Hematopoietic multipotent progenitor cell treated with erythropoietin and hydrocortisone succinate and interleukin-3 and kit ligand, for 4 days (in vitro differentiated cells): Measurements from ENCODE around the gene FAM117A.

Source experiments
- DNase-seq: peaks from one replicate; pipeline ENCODE4 v3.0.0-alpha.2; 2015

The FAM117A gene, protein sequence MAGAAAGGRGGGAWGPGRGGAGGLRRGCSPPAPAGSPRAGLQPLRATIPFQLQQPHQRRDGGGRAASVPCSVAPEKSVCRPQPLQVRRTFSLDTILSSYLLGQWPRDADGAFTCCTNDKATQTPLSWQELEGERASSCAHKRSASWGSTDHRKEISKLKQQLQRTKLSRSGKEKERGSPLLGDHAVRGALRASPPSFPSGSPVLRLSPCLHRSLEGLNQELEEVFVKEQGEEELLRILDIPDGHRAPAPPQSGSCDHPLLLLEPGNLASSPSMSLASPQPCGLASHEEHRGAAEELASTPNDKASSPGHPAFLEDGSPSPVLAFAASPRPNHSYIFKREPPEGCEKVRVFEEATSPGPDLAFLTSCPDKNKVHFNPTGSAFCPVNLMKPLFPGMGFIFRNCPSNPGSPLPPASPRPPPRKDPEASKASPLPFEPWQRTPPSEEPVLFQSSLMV

DNA sequence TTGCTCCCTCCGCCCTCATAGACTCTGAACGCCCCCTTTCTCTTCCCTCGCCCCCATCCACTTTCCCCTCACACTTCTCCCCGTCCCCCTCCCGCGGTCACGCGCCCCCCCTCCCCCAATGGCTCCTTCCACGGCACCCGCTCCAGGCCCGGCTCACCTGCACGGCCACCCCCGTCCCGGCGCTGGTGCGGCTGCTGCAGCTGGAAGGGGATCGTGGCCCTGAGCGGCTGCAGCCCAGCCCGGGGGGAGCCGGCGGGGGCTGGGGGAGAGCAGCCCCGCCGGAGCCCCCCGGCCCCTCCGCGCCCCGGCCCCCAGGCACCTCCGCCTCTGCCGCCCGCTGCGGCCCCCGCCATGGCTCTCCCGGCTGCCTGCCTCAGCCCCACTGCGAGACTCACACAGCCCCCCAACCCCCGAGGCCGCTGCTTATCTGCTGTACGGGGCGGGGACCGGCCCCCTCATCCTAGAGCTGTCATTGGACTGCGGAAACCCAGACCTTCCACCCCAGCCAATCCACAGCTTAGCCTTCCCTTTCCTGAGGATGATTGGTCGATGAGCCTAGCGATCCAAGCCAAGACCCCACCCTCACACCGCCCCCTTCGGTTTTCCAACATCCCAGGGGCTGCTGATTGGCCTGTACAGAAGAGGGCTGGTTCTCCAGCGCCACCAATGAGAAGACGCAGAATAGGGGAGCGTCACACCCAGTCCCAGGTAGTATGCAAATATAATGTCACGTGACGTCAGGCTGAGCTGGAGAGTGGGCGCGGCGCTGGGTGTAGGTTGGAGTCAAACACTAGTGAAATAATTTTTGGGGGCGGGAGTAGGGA lies at the start of gene FAM117A:
Gene FAM117A (minus strand): TSS at position 397 of the 824 bp plus-strand sequence. CDS start 44 bp downstream, at position 353.
- DNase-seq = peak; percentile 100

- no peak for DNase-seq
These were observed 45.1 kb upstream of the FAM117A start for GRCh38 chr17:49809056-49809455.

- DNase-seq = no peak
These were observed 34.8 kb upstream of the FAM117A start for GRCh38 chr17:49798738-49799137.

- no peak for DNase-seq
These were observed 34.3 kb upstream of the FAM117A start for GRCh38 chr17:49798182-49798581.

DNA sequence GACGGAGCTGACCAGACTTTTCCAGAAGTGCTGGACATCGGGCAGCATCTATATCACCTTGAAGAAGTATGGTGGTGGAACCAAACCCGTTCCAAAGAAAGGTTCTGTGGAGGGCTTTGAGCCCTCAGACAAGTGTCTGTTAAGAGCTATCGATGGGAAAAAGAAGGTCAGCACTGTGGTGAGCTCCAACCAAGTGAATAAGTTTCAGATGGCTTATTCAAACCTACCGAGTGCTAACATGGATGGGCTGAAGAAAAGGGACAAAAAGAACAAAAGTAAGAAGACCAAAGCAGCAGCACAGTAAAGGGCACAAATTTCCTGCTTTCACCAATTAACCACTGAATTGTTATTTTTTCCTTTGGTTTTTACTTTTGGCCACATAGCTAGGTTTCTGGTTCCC lies 31.4 kb upstream of the FAM117A start:
- DNase-seq = no peak

DNA sequence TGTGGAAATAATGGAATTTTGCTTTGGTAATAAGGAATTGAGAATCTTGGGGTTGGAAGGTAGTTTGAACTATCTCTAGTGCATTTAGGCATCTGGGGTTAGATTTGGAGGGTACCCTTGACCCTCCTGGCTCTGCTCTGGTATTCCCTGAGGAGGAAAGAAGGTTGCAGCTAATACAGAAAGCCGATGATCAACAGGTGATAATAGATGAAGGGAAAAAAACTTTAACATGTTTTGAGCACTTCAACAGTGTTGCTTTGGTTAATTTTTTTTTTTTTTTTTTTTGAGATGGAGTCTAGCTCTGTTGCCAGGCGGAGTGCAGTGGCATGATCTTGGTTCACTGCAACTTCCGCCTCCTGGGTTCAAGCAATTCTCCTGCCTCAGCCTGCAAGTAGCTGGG lies 29.4 kb upstream of the FAM117A start:
- no peak for DNase-seq

GRCh38 chr17:49789243-49789578 lies 25.3 kb upstream of the FAM117A start:
- DNase-seq = no peak

DNA sequence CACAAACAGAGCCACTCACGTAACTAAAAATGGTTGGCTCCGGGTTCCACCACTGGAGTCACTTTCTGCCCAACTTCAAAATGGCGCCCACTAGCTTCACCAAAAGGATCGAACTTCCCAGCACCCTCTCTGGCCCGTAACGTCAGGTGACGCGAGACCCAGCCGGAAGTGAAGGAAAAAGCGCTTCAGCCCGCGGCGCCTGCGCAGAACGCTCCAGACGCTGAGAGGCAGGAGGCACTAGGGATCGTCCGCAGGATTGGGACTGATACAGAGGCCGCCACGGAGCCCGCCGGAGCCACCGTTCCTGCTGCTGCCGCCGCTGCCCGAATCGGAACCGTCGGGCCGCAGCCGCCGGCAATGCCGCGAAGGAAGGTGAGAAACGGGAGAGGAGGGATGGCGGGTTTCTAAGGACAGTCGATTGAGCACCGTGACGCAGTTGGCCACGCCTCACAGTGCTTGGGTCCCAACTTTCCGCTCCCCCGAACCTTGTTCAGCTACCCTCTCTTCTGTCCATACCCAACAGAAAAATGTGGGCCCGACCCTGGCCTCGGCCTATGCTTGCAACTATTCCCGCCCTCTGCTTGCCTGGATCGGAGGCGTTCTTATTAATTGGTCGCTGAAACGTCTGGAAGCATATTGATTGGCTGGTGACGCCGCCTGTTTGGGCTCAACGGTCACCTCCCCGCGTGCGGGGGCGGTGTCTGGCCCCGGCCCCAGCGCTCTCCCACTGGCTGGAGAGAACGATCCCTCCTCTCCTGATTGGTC lies 24.7 kb upstream of the FAM117A start, which contains the start of gene KAT7:
Gene KAT7 (plus strand): TSS at position 204 of the 765 bp plus-strand sequence. CDS start 154 bp downstream, at position 358.
- DNase-seq = peak; percentile 100

- DNase-seq = no peak
These were observed 24.1 kb upstream of the FAM117A start for GRCh38 chr17:49787884-49788477.

DNA sequence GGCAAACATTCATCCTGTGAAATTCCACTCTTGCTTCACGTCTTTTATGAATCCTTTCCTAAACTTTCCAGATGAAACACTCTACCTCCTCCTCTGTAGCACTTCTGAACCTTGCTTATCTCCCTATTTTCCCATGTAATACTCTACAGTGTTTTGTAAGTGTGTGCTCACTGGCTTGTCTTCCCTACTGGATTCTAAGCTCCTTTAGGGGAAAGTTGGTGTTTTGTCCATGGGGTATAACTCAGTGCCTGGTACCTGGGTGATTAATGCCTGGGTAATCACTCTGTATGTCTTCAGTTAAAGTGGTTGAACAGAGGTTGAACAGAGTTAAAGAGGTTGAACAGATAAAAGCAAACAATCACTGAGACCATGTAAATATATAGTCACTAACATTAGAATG lies 20.7 kb upstream of the FAM117A start:
- DNase-seq = no peak

DNA sequence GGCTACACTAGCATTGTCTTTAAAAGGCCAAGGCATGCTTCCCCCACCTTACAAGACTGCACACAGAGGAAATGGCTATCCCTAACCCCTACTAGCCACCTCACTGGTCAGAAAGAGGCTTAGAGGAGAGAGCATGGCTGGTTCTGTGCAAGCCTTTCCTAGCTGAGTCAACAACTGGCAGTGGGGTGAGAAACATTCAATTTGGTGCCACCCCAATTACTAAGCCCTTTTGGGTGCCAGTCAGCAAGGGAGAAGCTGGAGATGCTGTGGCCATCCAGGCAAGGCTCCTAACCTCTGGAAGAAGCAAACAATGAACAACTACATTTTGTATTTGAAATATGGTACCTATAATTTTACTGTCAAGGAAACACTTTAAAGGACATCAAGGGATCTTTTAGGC lies 19.9 kb upstream of the FAM117A start:
- DNase-seq = no peak

DNA sequence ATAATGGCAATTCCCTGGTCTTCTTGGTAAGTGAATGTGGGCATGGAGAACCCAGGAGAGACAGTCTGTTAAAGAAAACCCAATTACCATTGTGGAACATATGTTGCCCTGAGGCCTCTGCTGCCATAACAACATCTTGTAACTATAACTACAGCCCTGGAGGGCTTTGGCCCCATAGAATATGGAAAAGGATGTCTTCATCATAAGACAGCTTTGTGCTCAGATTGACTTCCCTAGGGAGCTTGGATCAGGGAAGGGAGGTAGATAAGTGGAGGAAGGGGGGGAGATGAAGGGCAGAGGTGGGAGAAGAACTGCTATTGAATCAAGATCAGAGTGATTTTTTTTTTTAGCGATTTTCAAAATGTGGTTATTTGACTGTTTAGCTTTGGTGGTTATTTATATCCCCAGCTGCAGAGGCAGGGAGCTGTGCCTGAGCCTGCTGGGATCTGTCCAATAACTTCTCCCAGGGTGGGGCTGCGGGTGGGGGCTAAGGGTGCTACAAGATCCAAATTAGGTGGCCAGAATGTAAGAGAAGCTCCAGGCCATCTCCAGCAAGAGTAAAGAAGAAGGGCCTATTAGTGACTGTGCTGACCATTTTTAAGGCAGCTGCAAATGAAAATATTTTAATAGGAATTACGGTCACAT lies 19.3 kb upstream of the FAM117A start:
- DNase-seq = no peak

DNA sequence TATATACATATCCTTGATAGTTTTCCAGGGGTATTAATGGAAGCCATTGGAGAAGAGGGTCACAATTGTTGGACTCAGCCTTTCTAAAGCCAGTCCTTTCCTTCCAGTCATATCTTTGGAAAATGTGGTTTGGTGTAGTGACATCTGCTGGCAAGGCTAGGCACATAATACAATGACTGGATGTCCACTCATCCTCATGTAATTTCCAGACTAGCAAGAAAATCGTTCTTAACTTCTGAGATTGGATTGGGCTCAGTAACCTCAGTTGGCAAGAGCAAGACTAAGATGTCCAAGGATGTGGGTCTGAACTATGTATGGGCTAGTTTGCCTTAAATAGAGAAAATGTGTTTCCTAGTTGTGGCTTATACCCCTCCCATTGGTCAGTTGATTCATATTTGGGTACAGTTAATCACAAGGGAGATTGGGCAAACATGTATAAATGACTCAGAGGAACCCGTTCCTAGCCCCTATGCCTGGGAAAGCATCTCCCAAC lies 15.9 kb upstream of the FAM117A start:
- peak; percentile 81 for DNase-seq

- DNase-seq = peak; percentile 79
These were observed 15.3 kb upstream of the FAM117A start for GRCh38 chr17:49779156-49779738.

GRCh38 chr17:49777563-49777962 lies 13.6 kb upstream of the FAM117A start:
- no peak for DNase-seq

DNA sequence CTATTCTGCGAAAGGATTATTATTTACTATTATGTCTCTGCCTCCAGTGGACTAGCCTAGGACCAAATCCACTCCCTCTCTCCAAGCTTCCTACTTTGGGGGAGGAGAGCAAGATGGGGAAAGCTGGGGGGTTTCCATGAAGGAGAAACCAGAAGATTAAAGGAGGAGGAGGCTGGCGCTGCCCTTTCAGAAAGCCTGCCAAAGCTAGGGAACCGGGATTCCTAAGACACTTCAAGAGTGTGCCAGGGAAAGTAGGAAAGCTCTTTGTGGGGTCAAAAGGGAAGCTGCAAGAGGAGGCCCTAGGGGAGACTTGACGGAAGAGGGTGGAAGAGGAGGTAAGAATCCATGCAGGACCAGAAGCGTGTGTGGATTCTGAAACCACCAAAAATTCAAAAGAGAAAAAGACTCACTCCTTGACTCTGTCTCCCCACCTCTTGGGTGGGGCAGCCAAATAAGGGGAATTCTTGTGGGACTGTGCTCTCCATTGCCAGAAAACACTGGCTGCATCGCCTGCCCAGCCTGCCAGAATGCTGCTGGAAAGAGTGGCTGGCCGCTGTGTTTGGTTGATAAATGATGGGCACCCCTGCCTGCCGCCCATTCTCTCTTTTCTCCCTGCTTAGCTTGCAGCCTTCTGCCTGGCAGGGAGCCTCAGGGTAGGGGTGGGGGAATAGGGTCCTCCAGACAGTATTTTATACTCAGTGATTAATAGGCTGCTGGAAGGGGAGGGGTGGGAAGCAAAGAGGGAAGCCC lies 12.8 kb upstream of the FAM117A start:
- no peak for DNase-seq

GRCh38 chr17:49775546-49776260 lies 11.8 kb upstream of the FAM117A start:
- no peak for DNase-seq

DNA sequence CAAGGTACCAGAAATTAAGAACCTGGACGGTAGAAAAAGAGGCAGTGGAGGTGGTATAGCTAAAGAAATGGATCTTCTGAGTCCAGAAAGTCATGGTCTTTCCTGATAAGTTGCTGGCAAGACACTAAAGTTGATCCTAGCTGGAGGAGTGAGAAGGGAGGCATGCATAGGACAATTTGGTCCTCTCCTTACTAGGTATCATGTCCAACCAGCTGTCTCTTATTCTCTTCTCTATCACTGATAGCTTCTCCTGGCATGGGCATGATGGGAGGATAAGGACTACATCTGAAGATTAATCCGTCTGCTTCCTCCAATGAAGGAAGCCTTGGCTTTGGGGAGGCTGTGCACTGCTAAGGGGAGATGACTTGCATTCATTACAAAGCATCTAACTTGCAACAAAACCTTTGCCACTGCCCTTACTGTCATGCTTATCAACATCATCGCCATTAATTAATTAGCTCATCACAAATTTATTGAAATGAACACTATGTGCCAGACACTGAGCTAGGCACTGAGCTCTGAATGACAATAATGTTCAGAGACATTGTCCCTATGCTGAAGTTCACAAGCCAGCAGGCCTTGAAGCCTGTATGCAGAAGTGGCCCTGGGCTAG lies 3.1 kb upstream of the FAM117A start:
- DNase-seq = peak; percentile 51

- DNase-seq = no peak
These were observed 739 bp upstream of the FAM117A start for GRCh38 chr17:49764559-49765180.
